Left renal pelvis (tissue), 4 donors: ENCODE measurements around the gene SCN10A. TPM values are rescaled to one million over a fixed set of nuclear protein-coding genes. Genes with fewer than 3 reads are reported as not detected.
A peak's percentile ranks its signal among the peaks of the same experiment; 100 is the strongest.

Source experiments
- DNase-seq, 4 donors: peaks; one replicate each; pipeline ENCODE4 v3.0.0-alpha.2; 2013; ENCODE audit warnings: low read depth in 4 of 4, low spot score in 3 of 4
- polyA plus RNA-seq, 4 donors: library from polyadenylated mRNA; unstranded; fragments of 120-200 nt; gene quantifications; one replicate each; pipeline ENCODE4 v1.2.1, GENCODE V29; 2013; ENCODE audit not compliant: insufficient read length in 4 of 4

SCN10A gene
- polyA plus RNA-seq, 4 donors = not detected

- DNase-seq = no peak
These were observed 23.0 kb downstream of the SCN10A start for GRCh38 chr3:38792983-38793382.

- DNase-seq = no peak
These were observed 33.9 kb downstream of the SCN10A start for GRCh38 chr3:38782148-38782547.

GRCh38 chr3:38773528-38773927 lies 42.5 kb downstream of the SCN10A start:
- DNase-seq = no peak

GRCh38 chr3:38763569-38763968 lies 52.4 kb downstream of the SCN10A start:
- DNase-seq = no peak

- no peak for DNase-seq
These were observed 57.5 kb downstream of the SCN10A start for GRCh38 chr3:38758557-38758956.

- DNase-seq = no peak
These were observed 58.3 kb downstream of the SCN10A start for GRCh38 chr3:38757721-38758120.

GRCh38 chr3:38756892-38757291 lies 59.1 kb downstream of the SCN10A start:
- no peak for DNase-seq

- DNase-seq = no peak
These were observed 60.9 kb downstream of the SCN10A start for GRCh38 chr3:38755130-38755529.

- no peak for DNase-seq
These were observed 69.4 kb downstream of the SCN10A start for GRCh38 chr3:38746641-38747040.

- no peak for DNase-seq
These were observed 73.0 kb downstream of the SCN10A start for GRCh38 chr3:38743043-38743442.

GRCh38 chr3:38742550-38742949 lies 73.5 kb downstream of the SCN10A start:
- no peak for DNase-seq

GRCh38 chr3:38740537-38740936 lies 75.5 kb downstream of the SCN10A start:
- no peak for DNase-seq

GRCh38 chr3:38739931-38740330 lies 76.1 kb downstream of the SCN10A start:
- DNase-seq = no peak

- no peak for DNase-seq
These were observed 76.7 kb downstream of the SCN10A start for GRCh38 chr3:38739396-38739689.

GRCh38 chr3:38738630-38739395 lies 77.2 kb downstream of the SCN10A start:
- peak in 1 of 4 donors; percentile 2 for DNase-seq

GRCh38 chr3:38731522-38731921 lies 84.5 kb downstream of the SCN10A start:
- no peak for DNase-seq

- no peak for DNase-seq
These were observed 85.7 kb downstream of the SCN10A start for GRCh38 chr3:38730281-38730680.

- no peak for DNase-seq
These were observed 88.0 kb downstream of the SCN10A start for GRCh38 chr3:38728008-38728407.

GRCh38 chr3:38726751-38727150 lies 89.3 kb downstream of the SCN10A start:
- no peak for DNase-seq

- DNase-seq = no peak
These were observed 90.1 kb downstream of the SCN10A start for GRCh38 chr3:38725726-38726419.

- DNase-seq = no peak
These were observed 91.7 kb downstream of the SCN10A start for GRCh38 chr3:38724392-38724736.

GRCh38 chr3:38723569-38724391 lies 92.2 kb downstream of the SCN10A start:
- DNase-seq = no peak
